NCI-H187 treated with DMSO at 0.1 percent for 48 hours (cell line): ENCODE measurements around the gene SERPINA9.
"Not testable (repeated sequence)": the region's sequence is repeated elsewhere in the genome, so short reads cannot be mapped to it uniquely, and the experiment has no call there.

Source experiments
- DNase-seq: peaks from one replicate; lab custom pipeline; 2025; lab: John Stamatoyannopoulos, UW

Gene SERPINA9

GRCh38 chr14:94476023-94476422 is at the start of gene SERPINA9:
TSS of gene SERPINA9 (minus strand) at chr14:94476197. CDS start at chr14:94469840, 6,357 bp downstream.
- DNase-seq = no peak

DNA sequence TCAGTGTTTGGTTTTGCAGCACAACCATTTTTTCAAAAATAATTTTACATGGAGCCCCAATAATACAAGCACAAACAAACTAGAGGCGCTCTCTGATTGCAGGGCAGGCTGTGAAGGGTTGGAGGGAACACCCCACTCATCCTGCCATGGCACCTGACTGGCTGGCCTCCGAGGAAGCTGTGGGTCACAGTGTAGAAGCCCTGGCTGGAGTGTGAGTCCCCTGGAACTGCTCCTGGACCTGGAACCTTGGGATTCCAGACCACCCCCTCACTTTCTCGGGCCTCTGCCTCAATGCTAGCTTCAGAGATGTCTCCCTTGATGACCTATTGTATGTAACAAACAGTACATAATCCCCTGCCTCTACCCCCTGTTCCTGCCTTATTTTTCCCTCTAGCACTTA is 48.1 kb upstream of the SERPINA9 start:
- no peak for DNase-seq

GRCh38 chr14:94523265-94523664 is 47.3 kb upstream of the SERPINA9 start:
- no peak for DNase-seq

DNA sequence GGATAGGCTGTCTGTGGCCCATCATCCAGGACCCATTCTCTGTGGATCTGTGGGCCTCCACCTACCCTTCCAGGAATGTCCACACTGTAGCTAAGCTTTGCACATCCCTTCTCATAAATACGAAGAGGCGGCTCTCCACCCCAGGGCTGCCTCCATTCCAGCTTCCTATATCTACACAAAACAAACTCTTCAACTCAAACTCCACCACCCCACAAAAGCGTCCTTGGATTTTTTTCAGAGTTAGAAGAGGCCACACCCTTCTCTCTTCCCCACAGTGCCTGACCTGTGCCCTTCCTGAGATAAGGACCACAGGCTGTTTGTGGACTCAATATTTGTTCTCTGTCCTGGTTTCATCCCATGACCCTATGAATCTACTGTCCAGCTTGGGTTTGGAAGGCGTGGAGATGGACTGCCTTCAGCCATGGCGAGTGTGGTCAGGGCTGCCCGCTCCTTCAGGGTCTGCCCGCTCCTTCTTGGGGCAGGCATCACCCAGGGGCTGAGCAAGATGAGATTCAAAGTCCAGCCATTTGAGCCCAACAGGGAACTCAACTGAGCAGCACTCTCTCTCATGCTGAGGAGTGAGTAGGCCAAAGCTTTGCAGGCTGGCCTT is 46.2 kb upstream of the SERPINA9 start:
- no peak for DNase-seq

DNA sequence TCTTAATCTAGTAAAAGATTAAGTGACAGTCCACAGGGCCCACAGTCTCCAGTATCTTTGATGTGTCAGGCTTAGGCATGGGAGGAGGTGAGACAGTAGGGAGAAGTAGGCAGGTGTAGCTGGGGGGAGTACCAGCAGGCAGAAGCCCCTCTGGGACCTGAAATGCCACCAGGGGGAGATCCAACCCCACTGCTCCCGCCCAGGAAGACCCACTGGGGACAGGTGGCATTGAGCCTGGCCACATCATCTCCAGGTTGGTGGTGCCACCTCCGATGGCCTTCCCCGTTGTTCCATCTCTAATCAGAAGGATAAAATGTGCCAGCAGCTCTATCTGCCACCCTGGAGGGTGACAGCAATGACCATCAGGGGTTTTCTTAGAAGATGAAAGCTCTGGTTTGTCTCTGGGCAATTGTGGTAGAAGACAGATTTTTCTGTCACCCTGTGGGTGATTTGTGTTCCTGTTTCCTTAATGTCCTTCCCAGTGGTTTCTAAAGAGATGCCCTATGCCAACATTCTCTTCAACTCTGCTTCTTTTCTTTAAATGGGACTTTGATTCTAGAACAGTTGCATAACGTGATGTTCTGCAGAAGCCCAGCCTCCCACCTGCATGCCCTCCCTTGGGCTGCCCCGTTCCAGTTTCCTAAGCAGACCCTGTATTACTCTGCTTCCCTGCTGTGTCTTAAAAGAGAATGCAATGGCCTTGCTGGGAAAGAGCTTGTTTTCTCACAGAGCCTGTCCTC is 45.5 kb upstream of the SERPINA9 start:
- DNase-seq = no peak

DNA sequence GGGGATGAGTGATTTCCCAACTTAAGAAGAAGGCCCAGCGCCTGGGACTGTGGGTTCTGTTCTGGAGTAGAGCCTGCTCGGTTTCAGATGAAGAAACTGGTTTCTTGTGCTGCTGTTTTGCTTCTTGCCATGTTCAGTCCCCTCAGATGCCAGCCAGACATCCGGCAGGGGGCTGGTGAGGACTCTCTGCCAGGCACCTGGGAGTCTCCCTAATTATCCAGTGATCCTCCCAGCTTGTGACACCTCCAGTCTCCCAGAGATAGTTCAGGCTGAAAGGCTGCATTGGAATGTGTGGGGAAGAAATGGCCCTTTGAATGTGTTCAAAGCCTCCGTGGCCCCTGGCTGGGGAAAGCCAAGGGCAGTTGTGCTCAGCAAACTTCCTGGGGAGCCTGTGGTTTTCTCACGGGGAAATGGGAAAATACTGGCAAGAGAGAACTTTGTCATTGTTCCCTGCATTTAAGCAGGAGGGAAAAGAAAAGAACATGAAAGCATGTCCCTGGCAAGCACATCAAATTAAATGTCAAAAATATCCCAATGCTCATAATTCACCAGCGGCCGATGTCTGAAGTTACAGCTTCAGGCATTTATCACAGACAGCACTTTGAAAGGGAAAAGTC is 41.8 kb upstream of the SERPINA9 start:
- no peak for DNase-seq

DNA sequence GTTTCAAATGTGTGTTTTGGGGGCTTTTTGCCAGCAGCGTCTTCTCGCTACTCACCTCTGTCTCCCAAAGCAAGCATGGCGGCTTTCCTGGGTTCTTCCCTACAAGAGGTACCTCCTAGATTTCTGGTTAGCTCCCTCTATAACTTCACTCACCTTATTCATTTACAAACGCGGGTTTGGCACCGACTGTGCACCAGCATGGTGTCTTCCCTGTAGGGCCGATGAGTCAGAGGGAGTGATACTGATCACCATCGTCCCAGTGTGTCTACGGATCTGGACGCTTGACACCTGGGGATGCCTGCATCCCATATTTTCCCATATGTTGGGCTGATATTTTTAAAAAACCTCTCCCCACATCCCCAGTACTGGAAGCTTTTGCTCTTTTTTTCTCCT is 41.2 kb upstream of the SERPINA9 start:
- DNase-seq = no peak

GRCh38 chr14:94515856-94516255 is 39.9 kb upstream of the SERPINA9 start:
- DNase-seq = no peak

DNA sequence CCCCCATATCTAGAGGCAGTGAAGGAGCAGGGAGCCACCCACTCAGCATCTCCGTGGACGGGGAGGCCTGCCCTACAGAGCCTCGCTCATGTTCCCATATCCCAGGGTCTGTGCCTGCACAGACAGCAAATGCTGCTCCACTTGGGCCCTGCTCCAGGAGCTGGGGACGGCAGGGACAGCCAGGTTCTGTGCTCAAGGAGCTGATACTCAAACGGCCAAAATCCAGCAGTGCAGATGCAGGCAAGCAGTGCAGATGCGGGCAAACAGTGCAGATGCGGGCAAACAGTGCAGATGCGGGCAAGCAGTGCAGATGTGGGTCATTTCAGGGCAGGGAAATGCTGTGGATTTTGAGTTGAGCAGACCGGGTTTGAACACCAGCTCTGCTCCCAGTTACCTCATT is 39.4 kb upstream of the SERPINA9 start:
- DNase-seq = no peak

GRCh38 chr14:94514351-94514750 is 38.4 kb upstream of the SERPINA9 start:
- DNase-seq = no peak

GRCh38 chr14:94510481-94510880 is 34.5 kb upstream of the SERPINA9 start:
- DNase-seq = not testable (repeated sequence)

DNA sequence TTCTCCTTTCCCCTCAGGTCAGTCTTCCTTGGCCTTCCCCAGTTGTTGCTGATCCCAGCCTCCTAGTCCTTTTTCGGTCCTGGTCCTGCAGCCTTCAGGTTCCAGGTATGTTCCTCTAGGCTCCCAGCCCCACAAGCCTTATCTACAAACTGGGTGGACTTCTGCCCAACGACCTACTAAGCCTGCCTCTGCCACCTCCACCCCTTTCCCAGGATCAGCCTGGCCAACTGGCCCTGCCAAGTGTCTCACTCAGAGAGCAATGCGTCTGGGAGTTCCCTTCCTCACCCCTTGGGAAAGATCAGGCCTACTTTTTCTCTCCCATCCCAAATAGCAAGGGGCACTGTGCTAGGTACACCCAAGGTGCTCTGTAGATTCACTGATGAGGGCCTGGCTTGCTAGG is 33.4 kb upstream of the SERPINA9 start, which contains the start of gene SERPINA12:
Gene SERPINA12, minus strand, starts transcription at position 114 of the 400 bp plus-strand sequence. CDS start 11,072 bp downstream, outside the sequence.
- no peak for DNase-seq

GRCh38 chr14:94505641-94506040 is 29.6 kb upstream of the SERPINA9 start:
- no peak for DNase-seq

DNA sequence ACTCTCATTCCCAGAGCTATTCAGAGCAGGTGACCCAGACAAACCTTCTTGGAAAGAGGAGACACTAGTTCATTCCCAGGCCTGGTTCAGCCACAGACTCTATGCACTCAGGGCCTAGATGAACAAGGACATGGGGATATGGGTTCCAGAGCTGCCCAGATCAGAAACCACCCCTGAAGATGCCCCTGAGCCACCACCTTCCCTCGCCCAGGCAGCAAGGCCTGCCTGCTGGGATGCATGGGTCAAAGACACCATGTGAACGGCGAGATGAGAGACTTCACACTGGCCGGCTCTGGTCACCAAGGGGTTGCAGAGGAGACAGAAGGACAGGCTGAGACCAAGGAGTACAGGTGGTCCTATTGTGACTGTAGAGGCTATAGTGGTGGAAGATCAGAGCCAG is 29.2 kb upstream of the SERPINA9 start:
- no peak for DNase-seq

DNA sequence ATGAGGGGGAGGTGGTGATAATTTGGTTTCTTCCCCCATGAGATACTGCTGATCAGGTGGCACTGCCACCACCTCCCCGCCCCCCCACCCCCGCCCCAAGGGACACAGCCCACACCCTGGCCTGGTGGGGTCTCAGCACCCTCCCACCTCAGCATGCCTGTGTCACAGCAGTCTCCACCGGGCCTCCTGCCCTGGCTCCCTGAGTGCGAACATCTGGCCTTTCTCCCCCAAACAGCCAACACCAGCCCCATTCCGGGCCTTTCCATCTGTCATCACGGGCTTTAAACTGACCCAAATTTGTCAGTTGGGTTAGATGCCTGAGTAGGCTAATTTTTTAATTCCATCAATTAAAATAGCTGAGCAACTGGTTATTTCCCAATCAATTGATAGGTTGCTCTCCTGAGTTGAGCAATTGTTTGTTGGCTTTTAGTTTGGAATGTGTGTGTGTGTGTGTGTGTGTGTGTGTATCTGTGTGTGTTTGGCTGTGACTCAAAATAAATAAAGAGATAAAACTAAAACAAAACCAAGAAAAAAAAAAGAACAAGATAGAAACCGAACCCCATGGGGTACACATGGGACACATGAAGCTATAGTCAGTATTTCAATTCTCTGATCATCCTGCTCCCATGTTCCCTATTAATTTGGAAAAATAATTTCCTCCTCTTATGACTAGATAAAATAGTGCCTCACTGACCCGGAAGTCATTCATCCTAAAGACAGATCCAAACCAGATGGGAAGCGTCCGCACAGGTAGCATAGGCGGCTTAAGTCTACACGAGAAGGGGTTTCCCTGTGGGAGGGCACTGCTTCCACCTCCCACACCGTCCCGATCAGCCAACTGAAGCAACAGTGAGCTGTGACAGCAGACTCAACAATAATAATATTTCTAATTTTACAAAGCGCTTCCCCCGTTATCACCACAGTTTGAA is 25.9 kb upstream of the SERPINA9 start:
- no peak for DNase-seq

GRCh38 chr14:94500264-94500663 is 24.3 kb upstream of the SERPINA9 start:
- DNase-seq = no peak

DNA sequence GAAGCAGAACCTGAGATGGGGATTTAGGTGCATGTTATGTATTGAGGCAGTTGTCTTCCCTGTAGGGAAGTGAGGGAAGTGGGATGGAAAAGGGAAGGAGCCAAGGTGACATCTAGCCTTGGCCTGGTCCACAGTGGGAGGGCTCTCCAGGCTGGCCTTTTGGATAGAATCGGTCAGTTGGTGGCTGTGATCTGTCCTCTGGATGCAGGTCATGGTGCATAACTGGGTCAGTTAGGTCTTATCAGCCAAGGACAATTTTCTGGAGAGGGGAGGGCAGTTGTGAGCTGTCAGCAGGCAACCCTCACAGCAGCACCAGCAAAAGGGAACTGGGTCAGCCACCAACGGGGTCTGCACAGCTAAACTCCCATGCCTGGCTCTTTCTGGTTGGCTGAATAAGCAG is 23.7 kb upstream of the SERPINA9 start:
- no peak for DNase-seq

GRCh38 chr14:94498215-94498614 is 22.2 kb upstream of the SERPINA9 start:
- DNase-seq = no peak

GRCh38 chr14:94494085-94494484 is 18.1 kb upstream of the SERPINA9 start:
- DNase-seq = no peak

GRCh38 chr14:94491511-94491910 is 15.5 kb upstream of the SERPINA9 start:
- no peak for DNase-seq

DNA sequence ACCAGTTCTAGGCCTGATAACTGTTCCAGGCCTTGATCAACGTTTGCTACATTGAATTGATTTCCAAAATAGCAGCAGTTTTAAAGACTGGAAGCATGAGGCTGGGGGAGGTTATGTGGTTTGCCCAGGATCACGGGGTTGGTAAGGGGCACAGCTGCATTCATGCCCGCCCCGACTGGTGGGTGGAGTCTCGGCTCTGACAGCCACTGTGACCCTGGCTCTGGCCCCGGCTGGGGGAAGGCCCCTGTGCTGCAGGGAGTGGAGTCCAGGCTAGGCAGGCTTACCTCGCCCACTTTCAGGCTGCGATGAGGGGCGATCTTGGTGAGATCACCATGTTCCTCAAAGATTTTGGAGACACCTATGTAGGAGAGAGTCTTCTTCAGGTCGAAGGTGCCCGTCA is 13.3 kb upstream of the SERPINA9 start:
- no peak for DNase-seq

- no peak for DNase-seq
Measured at GRCh38 chr14:94486883-94487282, 10.9 kb upstream of the SERPINA9 start.
